OCI-LY3 (cell line): ENCODE results near the gene SRC.

Experiments
- H2AFZ ChIP-seq: fragments of 200-600, 300-600 bp; shearing (Covaris generic); 2 replicates; pipeline ENCODE4 v1.6.0; 2014; ENCODE audit warnings: antibody characterized with exemption, low read depth, low read length
- H3K27ac ChIP-seq: fragments of 200-600, 300-600 bp; sonication (generic); 2 replicates; pipeline ENCODE4 v1.5.1; 2014; ENCODE audit warnings: mild to moderate bottlenecking, low read length, moderate library complexity, mixed read lengths
- H3K27me3 ChIP-seq: fragments of 200-600, 300-600 bp; sonication (generic); 2 replicates; pipeline ENCODE4 v1.6.1; 2014; ENCODE audit warnings: low read depth, low read length, mixed read lengths
- H3K36me3 ChIP-seq: fragments of 200-600, 300-600 bp; sonication (generic); replicated peaks from 2 replicates; pipeline ENCODE3; 2014; ENCODE audit warnings: low read depth, low read length, mixed read lengths
- H3K4me1 ChIP-seq: fragments of 300-600, 200-600 bp; sonication (generic); 2 replicates; pipeline ENCODE4 v1.6.1; 2014; ENCODE audit warnings: low read length, mixed read lengths
- H3K4me2 ChIP-seq: fragments of 200-600, 300-600 bp; sonication (generic); 2 replicates; pipeline ENCODE4 v1.6.1; 2014; ENCODE audit warnings: low read length, mixed read lengths
- H3K4me3 ChIP-seq: fragments of 300-600, 200-600 bp; sonication (generic); 2 replicates; pipeline ENCODE4 v1.5.1; 2014; ENCODE audit warnings: antibody characterized with exemption, mild to moderate bottlenecking, low read length, moderate library complexity
- H3K79me2 ChIP-seq: fragments of 300-600, 200-600 bp; shearing (Covaris generic); 2 replicates; pipeline ENCODE4 v1.6.1; 2014; ENCODE audit warnings: mild to moderate bottlenecking, low read length, mixed read lengths
- H3K9ac ChIP-seq: fragments of 300-600, 200-600 bp; shearing (Covaris generic); 2 replicates; pipeline ENCODE4 v1.6.0; 2014; ENCODE audit warnings: mild to moderate bottlenecking, low read length, moderate library complexity
- H3K9me3 ChIP-seq: fragments of 200-600, 300-600 bp; shearing (Covaris generic); 2 replicates; pipeline ENCODE4 v1.6.1; 2014; ENCODE audit warnings: low read length, mixed read lengths; ENCODE audit not compliant: insufficient read depth
- H4K20me1 ChIP-seq: fragments of 200-600, 300-600 bp; sonication (generic); 2 replicates; pipeline ENCODE4 v1.6.1; 2016; ENCODE audit warnings: low read length, mixed read lengths; ENCODE audit not compliant: insufficient read depth
- CTCF ChIP-seq: fragments of 200-600, 300-600 bp; sonication (generic); IDR thresholded peaks from 2 replicates; pipeline ENCODE4 v1.5.1; 2014; ENCODE audit warnings: antibody characterized with exemption, low read length, low read depth
- EZH2phosphoT487 ChIP-seq: fragments of 200-600 bp; shearing (Covaris generic); IDR thresholded peaks from 2 replicates; pipeline ENCODE4 v1.6.1; 2018; ENCODE audit warnings: antibody characterized with exemption, mixed run types, low read depth

The SRC gene

GRCh38 chr20:37347347-37347823 is 1.4 kb downstream of the SRC start:
- H3K4me3 ChIP-seq: peak overlapping the region; percentile 86
- no peaks in the 10 kb centered on the region for H3K27me3 ChIP-seq
- H4K20me1 ChIP-seq: peaks cover 55% of the 10 kb centered on the region
- no peaks in the 10 kb centered on the region for H3K9me3 ChIP-seq
- H3K9ac ChIP-seq: peak overlapping the region; percentile 98
- H3K36me3 ChIP-seq: peaks cover 53% of the 10 kb centered on the region
- peak overlapping the region; percentile 86 for H3K27ac ChIP-seq
- peaks cover 77% of the 10 kb centered on the region for H3K4me1 ChIP-seq
- peaks cover 84% of the 10 kb centered on the region for H3K79me2 ChIP-seq
- H2AFZ ChIP-seq: no peak overlapping the region
- TF ChIP-seq CTCF: no peak
- no peak for TF ChIP-seq EZH2phosphoT487
- peak overlapping the region; percentile 98 for H3K4me2 ChIP-seq

- no peaks in the 10 kb centered on the region for H3K9me3 ChIP-seq
- H3K4me2 ChIP-seq: peak overlapping the region; percentile 98
- peak overlapping the region; percentile 98; the same call in 1 of the 2 replicates for H3K9ac ChIP-seq
- H3K79me2 ChIP-seq: peaks cover 92% of the 10 kb centered on the region
- H3K4me1 ChIP-seq: peaks cover 69% of the 10 kb centered on the region
- no peaks in the 10 kb centered on the region for H3K27me3 ChIP-seq
- no peak overlapping the region for H2AFZ ChIP-seq
- TF ChIP-seq CTCF (no peak), EZH2phosphoT487 (no peak)
- peak overlapping the region; percentile 86 for H3K4me3 ChIP-seq
- peaks cover 63% of the 10 kb centered on the region for H4K20me1 ChIP-seq
- peak overlapping the region; percentile 86 for H3K27ac ChIP-seq
- H3K36me3 ChIP-seq: peaks cover 61% of the 10 kb centered on the region
Measured at GRCh38 chr20:37347891-37348791, 2.2 kb downstream of the SRC start.

- Histone ChIP-seq H3K79me2 (peaks cover 100% of the 10 kb centered on the region), H3K36me3 (peaks cover 69% of the 10 kb centered on the region), H3K4me2 (peak overlapping the region; percentile 98)
Measured at GRCh38 chr20:37348792-37349516, 3.0 kb downstream of the SRC start.

More at GRCh38 chr20:37348792-37349516, 3.0 kb downstream of the SRC start:
- peaks cover 61% of the 10 kb centered on the region for H3K4me1 ChIP-seq
- H4K20me1 ChIP-seq: peaks cover 71% of the 10 kb centered on the region
- H2AFZ ChIP-seq: no peak overlapping the region
- no peaks in the 10 kb centered on the region for H3K9me3 ChIP-seq
- H3K27ac ChIP-seq: peak overlapping the region; percentile 86
- no peak overlapping the region; the same call in 1 of the 2 replicates for H3K9ac ChIP-seq
- TF ChIP-seq EZH2phosphoT487 (no peak), CTCF (no peak)
- H3K4me3 ChIP-seq: peak overlapping the region; percentile 38
- no peaks in the 10 kb centered on the region for H3K27me3 ChIP-seq
